ENCODE data around the gene TMEM44.
A peak's percentile ranks its signal among the peaks of the same experiment; 100 is the strongest.
"Not testable (repeated sequence)": the region's sequence is repeated elsewhere in the genome, so short reads cannot be mapped to it uniquely, and the experiment has no call there.

The TMEM44 gene

DNA sequence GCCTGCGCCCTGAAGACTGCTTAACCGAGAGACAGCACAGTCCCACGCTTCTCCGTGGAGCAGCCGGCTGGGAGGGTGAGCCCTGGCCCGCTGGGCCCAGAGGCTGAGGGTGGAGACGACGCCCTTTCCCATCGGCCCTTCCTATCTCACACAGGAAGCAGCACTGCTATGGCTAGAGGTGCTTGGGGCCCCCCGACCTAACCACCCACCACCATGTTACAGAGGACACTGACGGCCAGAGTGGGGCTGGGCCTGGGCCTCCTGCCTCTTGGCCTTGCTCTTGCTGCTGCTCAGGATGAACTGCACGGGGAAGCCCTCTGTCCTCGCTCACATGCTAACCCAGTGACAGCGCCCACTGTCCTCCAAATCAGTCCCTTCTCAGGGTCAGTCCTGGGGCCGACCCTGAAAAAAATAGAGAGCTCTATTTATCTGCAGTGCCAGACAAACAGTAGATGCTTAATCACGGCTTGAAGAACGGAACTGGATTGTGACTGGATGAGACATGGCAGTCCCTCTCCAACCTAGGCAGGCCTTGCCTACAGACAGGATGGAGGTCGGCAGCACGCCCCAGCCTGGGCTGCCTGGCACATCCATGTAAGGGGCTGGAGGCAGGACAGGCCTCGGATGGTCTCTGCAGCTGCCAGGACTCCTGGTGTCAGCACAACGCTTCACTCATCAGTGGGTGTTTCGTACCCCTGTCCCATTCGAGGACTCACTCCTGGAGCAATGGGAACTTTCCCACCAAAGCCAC lies 14.2 kb downstream of the TMEM44 start:
- Histone ChIP-seq H3K4me3 (no peak overlapping the region), H3K27ac (no peak overlapping the region)

DNA sequence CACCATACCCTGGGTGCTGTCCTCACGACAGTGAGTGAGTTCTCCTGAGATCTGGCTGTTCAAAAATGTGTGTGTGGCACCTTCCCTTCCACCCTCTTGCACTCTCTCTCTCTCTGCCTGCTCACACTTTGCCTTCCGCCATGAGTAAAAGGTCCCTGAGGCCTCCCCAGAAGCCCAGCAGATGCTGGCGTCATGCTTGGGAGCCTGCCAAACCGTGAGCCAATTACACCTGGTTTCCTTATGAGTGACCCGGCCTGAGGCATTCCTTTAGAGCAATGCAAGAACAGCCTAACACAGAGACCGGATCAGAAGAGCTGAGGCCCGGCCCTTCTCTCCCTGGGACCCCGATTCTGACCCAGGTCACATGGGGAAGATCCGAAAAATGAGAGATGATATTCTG lies 15.4 kb downstream of the TMEM44 start:
- Histone ChIP-seq H3K4me3 (no peak overlapping the region), H3K27ac (no peak overlapping the region)

DNA sequence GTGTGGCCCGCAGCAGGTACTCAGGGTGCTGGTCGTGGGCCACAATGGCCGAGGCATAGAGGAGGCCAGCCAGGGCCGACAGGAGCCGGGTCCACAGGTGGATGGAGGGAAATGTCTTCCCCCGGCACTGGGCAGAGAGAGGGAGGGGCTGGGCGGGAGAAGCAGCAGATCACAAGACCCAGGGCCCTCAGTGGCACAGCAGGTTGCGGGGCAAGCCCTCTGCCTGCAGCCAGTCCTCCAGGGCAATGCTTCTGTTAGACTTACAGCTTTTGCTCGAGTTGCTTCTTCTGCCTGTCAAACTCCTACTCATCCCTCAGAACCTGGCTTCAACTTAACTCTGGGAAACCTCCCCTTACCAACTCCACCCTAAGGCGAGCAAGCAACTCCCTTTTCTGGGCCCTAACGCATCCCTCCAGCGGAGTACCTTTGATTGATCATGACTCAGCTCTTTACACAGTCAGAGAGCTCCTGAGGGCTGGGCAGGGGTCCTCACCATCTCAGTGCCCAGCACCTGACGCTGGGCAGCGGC lies 16.0 kb downstream of the TMEM44 start:
- no peak overlapping the region for H3K27ac ChIP-seq
- H3K4me3 ChIP-seq, result no peak overlapping the region

DNA sequence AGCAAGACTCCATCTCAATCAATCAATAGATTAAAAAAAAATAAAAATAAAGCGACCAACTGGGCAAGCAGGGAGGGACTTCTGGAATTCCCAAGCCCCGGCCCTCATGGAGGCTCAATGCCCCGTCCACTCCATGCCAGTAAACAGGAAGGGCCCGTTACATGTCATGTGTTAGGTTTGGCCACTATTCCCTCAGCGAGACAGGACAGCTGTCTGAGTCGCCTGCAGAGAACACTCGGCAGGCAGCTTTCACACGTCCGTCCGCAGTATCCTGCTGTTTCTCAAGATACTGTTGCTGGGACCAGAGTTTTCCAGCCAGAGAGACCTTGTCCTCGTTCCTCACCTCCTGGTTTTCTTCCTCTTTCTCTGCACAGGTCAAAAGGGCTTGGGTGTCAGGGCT lies 18.0 kb downstream of the TMEM44 start:
- H3K4me3 ChIP-seq, result no peak overlapping the region
- no peak overlapping the region for H3K27ac ChIP-seq

DNA sequence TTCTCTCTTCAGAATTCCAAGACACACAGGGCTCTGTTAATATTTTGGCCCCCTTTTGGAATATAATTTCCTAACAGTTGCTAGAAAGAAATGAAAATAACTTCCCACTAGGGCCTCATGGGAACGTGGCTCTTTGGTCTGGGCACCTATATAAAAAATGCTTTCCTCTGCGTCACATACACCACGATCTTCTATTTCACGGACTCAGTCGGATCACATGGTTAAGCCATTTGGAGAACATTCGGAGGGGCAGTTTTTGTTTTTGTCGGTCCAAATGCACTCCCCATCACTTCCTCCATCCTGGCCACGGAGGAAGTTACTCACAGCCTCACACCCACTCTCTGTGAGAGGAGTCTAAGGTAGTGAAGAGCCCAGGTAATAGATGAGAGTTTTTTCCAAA lies 21.0 kb downstream of the TMEM44 start:
- no peak overlapping the region for H3K27ac ChIP-seq
- no peak overlapping the region for H3K4me3 ChIP-seq

DNA sequence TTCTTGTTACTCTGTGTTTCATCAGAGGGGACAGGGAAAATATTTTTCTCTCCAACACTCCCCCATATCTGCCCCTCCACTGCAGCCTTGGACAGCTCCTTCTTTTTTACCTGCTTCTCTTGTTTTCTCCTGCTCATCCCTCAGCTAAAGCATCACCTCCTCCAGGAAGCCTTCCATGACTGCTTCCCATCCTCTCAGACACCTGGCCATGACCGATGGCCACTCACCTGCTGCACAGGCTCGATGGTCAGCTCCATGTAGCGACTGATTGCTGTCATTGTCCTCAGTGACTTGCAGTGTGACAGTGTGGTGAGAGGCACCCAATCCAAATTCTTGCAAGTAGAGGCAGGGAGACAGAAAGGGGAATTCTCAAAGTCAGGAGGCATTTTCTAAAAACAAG lies 22.5 kb downstream of the TMEM44 start:
- no peak overlapping the region for H3K27ac ChIP-seq
- H3K4me3 ChIP-seq, result no peak overlapping the region

DNA sequence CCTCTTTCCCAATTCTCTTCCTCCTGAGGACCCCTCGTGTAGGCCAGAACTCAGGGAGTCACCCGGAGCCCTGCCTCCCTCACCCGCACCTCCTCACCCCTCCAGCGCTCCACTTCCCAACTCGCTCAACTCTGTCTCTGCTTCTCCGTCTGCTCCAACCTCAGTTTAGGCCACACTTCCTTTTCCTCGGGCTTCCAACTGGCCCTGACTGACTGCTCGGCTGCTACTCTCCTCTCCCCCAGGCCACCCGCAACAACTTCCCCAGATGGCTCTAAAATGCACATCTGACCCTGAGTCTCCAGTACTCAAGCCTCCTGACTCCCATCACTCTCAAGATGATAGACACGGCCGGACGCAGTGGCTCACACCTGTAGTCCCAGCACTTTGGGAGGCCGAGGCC lies 23.6 kb downstream of the TMEM44 start:
- H3K27ac ChIP-seq, result no peak overlapping the region

DNA sequence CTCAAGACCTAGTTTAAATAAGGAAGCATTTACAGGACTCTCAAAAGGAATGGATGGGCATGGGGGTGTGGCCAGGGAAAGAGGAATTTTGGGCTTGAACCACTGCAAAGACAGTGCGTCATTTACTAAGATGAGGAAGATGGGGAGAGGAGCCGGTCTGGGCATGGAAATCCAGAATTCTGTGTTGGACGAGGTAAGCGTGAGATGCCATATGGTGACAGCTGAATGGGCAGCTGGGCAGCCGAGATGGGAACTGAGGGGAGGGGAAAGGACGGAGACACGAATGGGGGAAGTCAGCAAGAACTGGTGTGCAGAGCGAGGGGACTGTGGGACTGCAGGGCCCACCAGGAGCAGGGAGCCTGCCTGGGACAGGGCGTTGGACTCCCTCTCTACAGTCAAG lies 24.2 kb downstream of the TMEM44 start:
- H3K4me3 ChIP-seq, result no peak overlapping the region
- no peak overlapping the region for H3K27ac ChIP-seq

More for the DNA sequence above, 23.6 kb downstream of the TMEM44 start:
- H3K4me3 ChIP-seq, result no peak overlapping the region

DNA sequence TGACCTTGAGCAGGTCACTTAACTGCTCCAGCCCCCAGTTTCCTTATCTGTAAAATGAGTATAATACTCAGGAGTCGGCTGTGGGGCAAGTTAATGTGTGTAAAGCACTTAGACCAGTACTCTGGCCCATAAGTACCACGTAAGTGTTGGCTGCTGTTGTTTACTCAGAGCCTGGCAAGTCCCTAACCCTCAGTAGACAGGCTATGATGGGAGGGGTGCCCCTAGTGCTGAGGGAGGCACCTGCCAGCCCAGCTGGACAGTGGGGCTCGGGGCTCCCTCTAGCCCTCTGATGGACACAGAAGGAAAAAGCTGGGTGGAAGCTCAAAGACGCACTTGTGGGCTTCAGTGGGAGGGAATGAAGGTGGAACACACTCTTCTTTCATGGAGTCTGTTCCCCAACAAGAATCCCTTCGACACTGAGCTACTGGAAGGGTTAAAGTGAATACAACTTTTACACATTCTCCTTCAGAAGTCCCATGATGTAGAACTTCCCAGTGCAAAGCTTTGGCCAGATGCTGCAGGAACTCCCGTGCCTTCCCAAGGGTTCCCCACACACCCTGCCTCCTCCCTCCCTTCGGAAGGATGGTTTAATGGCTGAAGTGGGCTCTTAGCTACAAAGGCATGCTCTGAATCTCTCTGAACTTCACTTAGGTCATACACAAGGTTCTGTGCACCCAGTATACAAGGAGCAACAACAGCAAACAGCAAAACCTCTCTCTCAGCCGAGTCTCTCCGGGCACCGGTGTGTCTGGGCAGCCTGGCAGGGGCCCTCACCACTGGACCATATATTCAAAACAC lies 25.4 kb downstream of the TMEM44 start:
- Histone ChIP-seq H3K4me3 (no peak overlapping the region), H3K27ac (no peak overlapping the region)

DNA sequence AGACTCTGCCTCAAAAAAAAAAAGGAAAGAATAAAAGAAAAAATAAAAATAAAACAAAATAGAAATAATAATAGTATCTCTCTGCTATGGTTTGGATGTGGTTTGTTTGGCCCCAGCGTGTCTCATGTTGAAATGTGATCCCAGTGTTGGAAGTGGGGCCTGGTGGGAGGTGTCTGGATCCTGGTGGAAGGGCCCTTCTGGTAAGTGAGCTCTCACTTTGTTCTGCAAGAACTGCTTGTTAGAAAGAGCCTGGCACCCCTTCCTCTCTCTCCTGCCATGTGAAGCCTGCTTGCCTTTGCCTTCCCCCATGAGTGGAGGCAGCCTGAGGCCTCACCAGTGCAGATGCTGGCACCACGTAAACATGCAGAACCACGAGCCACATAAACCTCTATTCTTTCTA lies 26.3 kb downstream of the TMEM44 start:
- H3K4me3 ChIP-seq, result no peak overlapping the region

DNA sequence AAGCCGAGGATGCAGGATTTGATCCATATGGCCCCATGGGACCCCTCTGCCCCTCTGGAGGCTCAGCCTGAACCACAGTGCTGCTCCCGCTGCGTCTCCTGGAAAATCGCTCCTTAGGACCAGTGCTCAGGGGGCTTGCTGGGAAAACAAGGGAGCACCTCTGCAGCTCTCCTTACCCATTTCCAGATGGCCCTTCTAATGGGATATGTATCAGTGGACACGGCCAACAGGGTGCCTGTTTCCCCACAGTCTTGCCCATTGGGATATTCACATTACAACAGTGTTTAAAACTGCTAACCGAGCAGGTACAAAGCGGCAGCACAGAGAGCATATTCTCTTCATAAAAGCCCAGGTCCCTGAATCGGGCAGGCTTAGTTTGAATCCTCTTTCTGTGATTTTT lies 27.1 kb downstream of the TMEM44 start:
- no peak overlapping the region for H3K4me3 ChIP-seq
- no peak overlapping the region for H3K27ac ChIP-seq

More for the DNA sequence above, 26.3 kb downstream of the TMEM44 start:
- no peak overlapping the region for H3K27ac ChIP-seq

DNA sequence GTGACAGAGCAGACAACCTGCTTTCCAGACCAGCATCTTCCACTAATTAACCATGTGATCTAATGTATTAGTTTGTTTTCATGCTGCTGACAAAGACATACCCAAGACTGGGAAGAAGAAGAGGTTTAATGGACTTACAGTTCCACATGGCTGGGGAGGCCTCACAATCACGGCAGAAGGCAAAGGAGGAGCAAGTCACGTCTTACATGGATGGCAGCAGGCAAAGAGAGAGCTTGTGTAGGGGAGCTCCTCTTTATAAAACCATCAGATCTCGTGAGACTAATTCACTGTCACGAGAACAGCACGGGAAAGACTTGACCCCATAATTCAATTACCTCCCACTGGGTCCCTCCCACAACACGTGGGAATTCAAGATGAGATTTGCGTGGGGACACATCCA lies 27.9 kb downstream of the TMEM44 start:
- H3K4me3 ChIP-seq, H3K27ac ChIP-seq: not testable (repeated sequence)

DNA sequence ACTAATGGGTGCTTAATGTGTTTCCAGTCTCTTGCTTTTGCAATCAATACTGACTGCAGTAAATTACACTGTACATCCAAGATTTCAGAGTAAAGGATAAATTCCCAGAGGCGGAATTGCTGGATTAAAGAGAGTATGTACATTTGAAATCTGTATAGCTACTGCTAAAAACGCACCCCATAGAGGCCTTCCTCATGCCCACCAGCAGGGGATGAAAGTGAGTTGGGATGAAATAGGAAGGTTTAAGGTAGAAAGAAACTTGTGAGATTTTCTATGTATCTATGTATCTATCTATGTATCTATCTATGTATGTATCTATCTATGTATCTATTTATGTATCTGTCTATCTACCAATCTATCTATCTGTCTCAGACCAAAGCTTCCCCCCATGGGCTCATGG lies 28.4 kb downstream of the TMEM44 start:
- Histone ChIP-seq H3K4me3 (no peak overlapping the region), H3K27ac (no peak overlapping the region)

DNA sequence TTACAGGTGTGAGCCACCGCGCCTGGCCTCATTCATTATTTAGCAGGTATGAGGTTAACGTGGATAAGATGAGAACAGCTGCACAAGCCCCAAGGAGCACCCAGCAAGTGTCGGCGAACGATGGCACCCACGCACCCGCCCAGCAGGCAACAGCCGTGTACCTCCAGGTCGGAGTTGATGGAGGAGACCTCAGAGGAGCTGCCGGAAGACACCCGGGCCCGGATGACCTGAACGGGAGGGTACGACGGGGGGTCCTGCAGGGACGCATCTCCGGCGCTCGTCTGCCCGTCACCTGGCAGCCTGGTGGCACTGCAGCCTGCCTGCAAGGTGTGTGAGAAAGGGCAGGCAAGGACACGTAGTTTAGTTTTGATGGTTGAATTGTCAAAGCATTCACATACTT lies 29.1 kb downstream of the TMEM44 start:
- Histone ChIP-seq H3K27ac (no peak overlapping the region), H3K4me3 (no peak overlapping the region)

DNA sequence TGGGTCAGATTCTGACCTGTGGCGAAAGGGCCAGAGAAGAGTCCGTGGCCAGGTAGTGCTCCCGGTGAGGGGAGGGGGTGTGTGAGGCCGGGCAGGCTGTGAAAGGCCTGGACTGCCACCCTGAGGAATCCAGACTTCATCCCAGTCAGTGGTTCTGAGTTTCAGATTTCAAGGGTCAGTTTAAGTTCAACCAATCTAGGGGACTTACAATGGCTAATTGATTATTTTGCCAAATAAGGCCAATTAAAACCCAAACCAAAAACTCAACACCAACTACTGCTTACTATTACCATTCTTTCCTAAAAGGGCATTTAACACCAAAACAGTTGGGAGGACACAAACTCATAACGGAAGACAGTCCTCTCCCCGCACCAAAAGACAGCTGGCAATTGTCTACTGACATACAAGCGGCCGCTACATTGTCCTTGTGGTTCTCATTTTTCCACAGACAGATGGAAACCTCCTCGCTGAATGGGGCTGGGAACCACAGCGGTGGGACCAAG lies 30.5 kb downstream of the TMEM44 start:
- Histone ChIP-seq H3K27ac (no peak overlapping the region), H3K4me3 (no peak overlapping the region)

DNA sequence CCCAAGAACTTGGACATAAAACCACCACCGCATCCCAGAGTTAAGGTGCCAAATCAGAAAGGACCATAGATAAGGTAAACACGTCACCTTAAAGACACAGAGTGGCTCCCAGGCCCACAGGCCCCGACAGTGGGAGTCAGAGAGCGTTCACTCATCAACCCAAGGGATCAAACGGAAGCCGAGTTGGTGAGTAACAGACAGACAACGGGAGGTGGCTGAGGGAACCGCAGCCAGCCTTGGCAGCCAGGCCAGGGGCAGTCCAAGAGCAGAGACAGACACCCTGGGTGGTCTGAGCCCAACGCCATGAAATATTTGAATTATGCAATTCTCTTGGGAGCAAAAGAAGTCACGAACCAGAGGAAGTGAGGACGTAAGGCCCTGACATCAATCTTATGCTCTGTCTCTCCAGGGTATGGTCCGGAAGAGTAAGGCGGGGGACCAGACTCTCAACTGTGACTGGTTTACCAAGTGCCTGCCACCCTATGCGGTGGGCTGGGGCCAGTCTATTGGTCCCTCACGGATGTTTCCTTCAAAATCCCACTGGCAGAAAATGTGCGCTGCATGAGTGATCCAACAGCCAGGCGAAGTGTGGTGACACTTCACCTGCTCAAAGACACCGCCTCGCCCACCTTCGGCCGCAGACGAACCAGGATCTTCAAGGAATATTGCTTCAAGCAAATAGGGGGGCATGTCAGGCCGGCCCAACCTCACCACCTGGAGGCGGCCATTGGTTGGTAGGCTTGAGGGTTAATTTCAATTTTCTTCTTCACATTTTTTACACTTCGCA lies 34.3 kb downstream of the TMEM44 start:
- Histone ChIP-seq H3K4me3 (no peak overlapping the region), H3K27ac (no peak overlapping the region)

DNA sequence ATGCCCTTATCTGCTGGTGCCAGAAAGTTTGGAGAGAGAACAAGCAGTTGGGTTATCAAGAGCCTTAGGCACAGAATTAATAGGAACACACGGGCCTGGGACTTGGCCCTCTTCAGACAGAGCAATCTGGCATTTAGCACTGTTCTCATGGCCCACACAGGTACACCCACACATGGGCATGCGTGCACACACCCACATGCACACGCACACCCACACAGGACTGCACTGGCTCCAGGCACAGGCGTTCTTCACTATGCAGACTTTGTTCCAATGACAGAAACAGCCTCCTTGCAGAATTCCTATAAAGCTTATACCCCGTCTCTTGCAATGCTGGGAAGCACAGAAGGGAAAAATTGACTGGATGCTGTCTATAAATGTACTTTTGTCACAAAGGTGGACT lies 36.3 kb downstream of the TMEM44 start:
- no peak overlapping the region for H3K27ac ChIP-seq
- H3K4me3 ChIP-seq, result no peak overlapping the region

DNA sequence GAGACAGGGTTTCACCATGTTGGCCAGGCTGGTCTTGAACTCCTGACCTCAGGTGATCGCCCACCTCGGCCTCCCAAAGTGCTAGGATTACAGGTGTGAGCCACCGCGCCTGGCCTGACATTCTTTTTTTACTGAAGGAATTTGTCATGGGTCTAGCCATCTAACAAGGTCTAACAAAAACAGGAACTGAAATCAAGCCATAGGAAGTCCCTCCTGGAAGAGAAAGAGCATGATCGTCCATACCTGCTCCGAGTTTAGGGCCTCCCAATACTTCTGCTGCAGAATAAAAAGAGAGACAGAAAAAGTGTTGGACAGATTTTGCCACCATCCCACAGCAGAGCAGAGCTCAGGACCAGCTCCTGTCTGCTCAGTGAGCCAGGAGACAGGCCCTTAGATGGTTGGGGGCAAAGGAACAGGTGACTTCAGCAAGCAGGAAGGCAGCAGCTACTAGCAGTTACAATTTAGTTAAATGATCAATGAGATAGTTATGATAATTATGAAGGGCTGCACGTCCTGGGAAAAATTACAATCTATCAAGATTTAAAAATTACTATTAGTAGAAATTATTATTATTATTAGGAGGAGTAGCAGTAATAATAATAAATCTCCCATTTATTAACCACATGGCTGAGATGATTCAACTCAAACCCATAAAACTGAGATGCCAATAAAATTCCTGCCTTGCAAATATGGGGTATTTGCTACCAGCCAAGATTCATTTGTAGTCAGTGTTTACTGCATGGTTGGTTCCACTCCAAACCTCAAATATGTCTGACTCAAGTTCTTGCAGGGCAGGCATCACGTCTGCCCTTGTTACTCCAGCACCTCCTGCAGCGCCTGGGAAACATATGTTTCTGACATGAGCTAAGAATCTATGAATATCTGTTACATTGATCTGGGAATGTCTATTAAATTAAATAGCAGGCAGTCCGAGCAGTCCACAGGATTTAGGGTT lies 40.1 kb downstream of the TMEM44 start:
- peak overlapping the region in 2 of 21 experiments; percentile 0 to 26 for H3K27ac ChIP-seq
- no peak overlapping the region for H3K4me3 ChIP-seq

DNA sequence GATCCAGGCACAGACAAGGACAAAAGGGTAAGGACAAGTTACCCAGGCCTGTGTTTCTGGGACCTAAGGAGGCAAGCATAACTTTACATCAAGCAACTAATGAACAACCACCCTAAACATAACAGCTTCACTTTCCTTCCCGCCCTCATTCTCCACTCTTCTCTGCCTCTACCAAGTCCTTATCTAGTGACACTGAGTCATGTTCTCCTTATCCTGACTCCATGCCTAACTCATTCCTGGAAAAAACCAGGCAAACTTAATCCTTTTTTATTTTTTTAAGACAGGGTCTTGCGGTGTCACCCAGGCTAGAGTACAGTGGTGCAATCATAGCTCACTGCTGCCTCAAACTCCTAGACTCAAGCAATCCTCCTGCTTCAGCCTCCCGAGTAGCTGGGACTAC lies 44.5 kb downstream of the TMEM44 start:
- Histone ChIP-seq H3K27ac (no peak overlapping the region), H3K4me3 (no peak overlapping the region)
